Measurements from ENCODE around the gene ANO5. TPM values are rescaled to one million over a fixed set of nuclear protein-coding genes. Genes with fewer than 3 reads are reported as not detected.

Gene ANO5
- total RNA-seq, 1 experiment from 2014 or later = 3.4 TPM

DNA sequence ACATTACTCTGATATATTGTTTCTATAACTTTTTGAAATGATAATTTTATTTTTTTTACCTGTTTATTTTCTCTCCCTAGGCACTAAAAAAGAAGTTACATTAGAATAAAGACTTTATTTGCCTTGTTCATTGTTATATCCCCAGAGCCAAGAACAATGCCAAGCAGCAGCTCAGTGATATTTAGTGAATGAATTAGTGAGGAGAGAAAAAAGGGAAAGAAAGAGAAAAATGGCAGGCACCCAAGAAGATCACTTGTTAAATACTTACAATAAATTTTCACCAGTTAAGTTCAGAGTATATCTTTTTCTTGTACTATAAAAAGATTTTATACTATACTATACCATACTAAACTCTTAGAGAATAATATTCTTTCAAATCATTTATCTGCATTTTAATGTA, 13.3 kb upstream of the ANO5 start:
- no peaks in the 10 kb centered on the region for H3K9me3 Mint-ChIP-seq
- DNase-seq = no peak
- no peak overlapping the region for H2BK15ac ChIP-seq (ENCODE audit: low read depth, low read length)

More for the DNA sequence above, 13.3 kb upstream of the ANO5 start:
- H3K27me3 Mint-ChIP-seq (ENCODE audit: low read depth) = no peaks in the 10 kb centered on the region
- Histone ChIP-seq H2AFZ (ENCODE audit: low read length) (no peak overlapping the region), H4K91ac (ENCODE audit: insufficient read length, low read depth, low read length) (no peak overlapping the region), H2BK20ac (ENCODE audit: low read depth, low read length, poor library complexity, severe bottlenecking) (no peak overlapping the region), H4K8ac (replicated peaks; ENCODE audit: insufficient read length, low read depth, low read length) (no peak overlapping the region), H4K5ac (ENCODE audit: insufficient read length, low read depth, low read length) (no peak overlapping the region), H3K4me2 (ENCODE audit: insufficient read depth, insufficient read length, low read length) (no peak overlapping the region), H3K79me1 (ENCODE audit: insufficient read depth, low read depth, low read length, poor library complexity, severe bottlenecking) (no peaks in the 10 kb centered on the region), H3T11ph (ENCODE audit: low read length) (no peak overlapping the region), H2AK5ac (ENCODE audit: insufficient read length, low read length) (no peak overlapping the region), H4K20me1 (ENCODE audit: control insufficient read depth, insufficient read depth, insufficient read length) (no peaks in the 10 kb centered on the region), H3K27ac (ENCODE audit: insufficient read length, low read depth, low read length) (no peak overlapping the region), H3K56ac (ENCODE audit: insufficient read length, low read depth, low read length) (no peak overlapping the region), H3K14ac (ENCODE audit: insufficient read depth, low read length) (no peak overlapping the region), H3K23ac (ENCODE audit: insufficient read length, low read depth, low read length) (no peak overlapping the region), H3K9ac (ENCODE audit: extremely low read depth, insufficient read length, low read length) (no peak overlapping the region), H3K79me2 (ENCODE audit: insufficient read depth, low read length) (no peaks in the 10 kb centered on the region), H3K27me3 (ENCODE audit: insufficient read depth, low read length) (no peaks in the 10 kb centered on the region), H3K18ac (ENCODE audit: insufficient read length, low read depth, low read length) (no peak overlapping the region), H3K4ac (ENCODE audit: low read depth, low read length) (no peak overlapping the region), H3K23me2 (ENCODE audit: insufficient read length, low read depth, low read length, poor library complexity, severe bottlenecking) (no peaks in the 10 kb centered on the region), H2BK5ac (ENCODE audit: insufficient read length, low read length) (no peak overlapping the region), H2BK12ac (ENCODE audit: insufficient read length, low read depth, low read length) (no peak overlapping the region), H3K9me3 (ENCODE audit: control insufficient read depth, low read depth, low read length) (no peaks in the 10 kb centered on the region), H2BK120ac (ENCODE audit: low read depth, low read length, poor library complexity, severe bottlenecking) (no peak overlapping the region), H3K4me1 (ENCODE audit: insufficient read depth, low read length) (no peaks in the 10 kb centered on the region)
- H3K27ac Mint-ChIP-seq = 0 out of 7 replicates have a peak overlapping the region, but pooled peaks of 1 of the 3 experiments have one; percentile 42
- no peak overlapping the region for H3K4me3 Mint-ChIP-seq
- H3K36me3 Mint-ChIP-seq (ENCODE audit: insufficient read depth in 1 of 3, low read depth in 3 of 3) = no peaks in the 10 kb centered on the region
- TF ChIP-seq, protein P1, sequence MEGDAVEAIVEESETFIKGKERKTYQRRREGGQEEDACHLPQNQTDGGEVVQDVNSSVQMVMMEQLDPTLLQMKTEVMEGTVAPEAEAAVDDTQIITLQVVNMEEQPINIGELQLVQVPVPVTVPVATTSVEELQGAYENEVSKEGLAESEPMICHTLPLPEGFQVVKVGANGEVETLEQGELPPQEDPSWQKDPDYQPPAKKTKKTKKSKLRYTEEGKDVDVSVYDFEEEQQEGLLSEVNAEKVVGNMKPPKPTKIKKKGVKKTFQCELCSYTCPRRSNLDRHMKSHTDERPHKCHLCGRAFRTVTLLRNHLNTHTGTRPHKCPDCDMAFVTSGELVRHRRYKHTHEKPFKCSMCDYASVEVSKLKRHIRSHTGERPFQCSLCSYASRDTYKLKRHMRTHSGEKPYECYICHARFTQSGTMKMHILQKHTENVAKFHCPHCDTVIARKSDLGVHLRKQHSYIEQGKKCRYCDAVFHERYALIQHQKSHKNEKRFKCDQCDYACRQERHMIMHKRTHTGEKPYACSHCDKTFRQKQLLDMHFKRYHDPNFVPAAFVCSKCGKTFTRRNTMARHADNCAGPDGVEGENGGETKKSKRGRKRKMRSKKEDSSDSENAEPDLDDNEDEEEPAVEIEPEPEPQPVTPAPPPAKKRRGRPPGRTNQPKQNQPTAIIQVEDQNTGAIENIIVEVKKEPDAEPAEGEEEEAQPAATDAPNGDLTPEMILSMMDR (conservative IDR thresholded peaks at IDR 0.05) = no peak
- H3K4me1 Mint-ChIP-seq = peaks cover 10 to 18% of the 10 kb centered on the region in 2 experiments

Data from H9 (cell line).